ENCODE data around the gene SLC25A30. TPM values are rescaled to one million over a fixed set of nuclear protein-coding genes. Genes with fewer than 3 reads are reported as not detected.
"Not testable (repeated sequence)": the region's sequence is repeated elsewhere in the genome, so short reads cannot be mapped to it uniquely, and the experiment has no call there.

The SLC25A30 gene
- polyA plus RNA-seq, 4 donors, result 2.4 to 6.9 (median 4.5) TPM

- H3K4me3 ChIP-seq (ENCODE audit: low read depth in 1 of 3, low read length in 3 of 3), result no peak overlapping the region
- H3K27ac ChIP-seq (ENCODE audit: low read depth in 1 of 3, low read length in 2 of 3), result no peak overlapping the region
- WGBS, 3 donors, result 56 to 73% (median 61%) methylated on average over 4 of the region's 4 CpGs
- H3K36me3 ChIP-seq (ENCODE audit: control insufficient read depth in 3 of 3, insufficient read depth in 2 of 3, low read depth in 1 of 3, low read length in 3 of 3), result peaks cover 0 to 27% (median 0%) of the 10 kb centered on the region in 3 donors
- H3K4me1 ChIP-seq (ENCODE audit: control insufficient read depth in 3 of 3, insufficient read depth in 2 of 3, low read depth in 1 of 3, low read length in 2 of 3), result no peaks in the 10 kb centered on the region
- FAIRE-seq (no peak), DNase-seq (no peak)
- H3K27me3 ChIP-seq (ENCODE audit: control insufficient read depth in 3 of 3, insufficient read depth in 3 of 3, low read length in 3 of 3), result no peaks in the 10 kb centered on the region
- no peaks in the 10 kb centered on the region for H3K9me3 ChIP-seq (ENCODE audit: control insufficient read depth in 2 of 2, insufficient read depth in 1 of 2, low read depth in 1 of 2, low read length in 1 of 2)
Measured at GRCh38 chr13:45384474-45385174, 33.5 kb downstream of the SLC25A30 start.

GRCh38 chr13:45382739-45383138 is 35.4 kb downstream of the SLC25A30 start:
- 45 to 83% (median 61%) methylated on average over 4 to 8 of the region's 8 CpGs for WGBS, 3 donors
- not testable (repeated sequence) for H3K27ac ChIP-seq (ENCODE audit: low read depth in 1 of 3, low read length in 2 of 3); FAIRE-seq; H3K4me3 ChIP-seq (ENCODE audit: low read depth in 1 of 3, low read length in 3 of 3); H3K4me1 ChIP-seq (ENCODE audit: control insufficient read depth in 3 of 3, insufficient read depth in 2 of 3, low read depth in 1 of 3, low read length in 2 of 3); DNase-seq; H3K9me3 ChIP-seq (ENCODE audit: control insufficient read depth in 2 of 2, insufficient read depth in 1 of 2, low read depth in 1 of 2, low read length in 1 of 2); H3K27me3 ChIP-seq (ENCODE audit: control insufficient read depth in 3 of 3, insufficient read depth in 3 of 3, low read length in 3 of 3)
- peaks cover 0 to 22% (median 0%) of the 10 kb centered on the region in 3 donors for H3K36me3 ChIP-seq (ENCODE audit: control insufficient read depth in 3 of 3, insufficient read depth in 2 of 3, low read depth in 1 of 3, low read length in 3 of 3)

GRCh38 chr13:45381196-45381595 is 37.0 kb downstream of the SLC25A30 start:
- Histone ChIP-seq H3K4me3 (ENCODE audit: low read depth in 1 of 3, low read length in 3 of 3) (no peak overlapping the region), H3K36me3 (ENCODE audit: control insufficient read depth in 3 of 3, insufficient read depth in 2 of 3, low read depth in 1 of 3, low read length in 3 of 3) (peaks cover 0 to 21% (median 0%) of the 10 kb centered on the region in 3 donors), H3K4me1 (ENCODE audit: control insufficient read depth in 3 of 3, insufficient read depth in 2 of 3, low read depth in 1 of 3, low read length in 2 of 3) (no peaks in the 10 kb centered on the region), H3K9me3 (ENCODE audit: control insufficient read depth in 2 of 2, insufficient read depth in 1 of 2, low read depth in 1 of 2, low read length in 1 of 2) (no peaks in the 10 kb centered on the region), H3K27me3 (ENCODE audit: control insufficient read depth in 3 of 3, insufficient read depth in 3 of 3, low read length in 3 of 3) (no peaks in the 10 kb centered on the region), H3K27ac (ENCODE audit: low read depth in 1 of 3, low read length in 2 of 3) (no peak overlapping the region)
- DNase-seq (no peak), FAIRE-seq (no peak)
- WGBS, 3 donors, result 59 to 86% methylated on average over 6 to 12 of the region's 12 CpGs; no CpG with 5 or more reads in 1 of the 3 donors

GRCh38 chr13:45380708-45381107 is 37.5 kb downstream of the SLC25A30 start:
- peaks cover 0 to 21% (median 0%) of the 10 kb centered on the region in 3 donors for H3K36me3 ChIP-seq (ENCODE audit: control insufficient read depth in 3 of 3, insufficient read depth in 2 of 3, low read depth in 1 of 3, low read length in 3 of 3)
- not testable (repeated sequence) for H3K9me3 ChIP-seq (ENCODE audit: control insufficient read depth in 2 of 2, insufficient read depth in 1 of 2, low read depth in 1 of 2, low read length in 1 of 2); H3K27me3 ChIP-seq (ENCODE audit: control insufficient read depth in 3 of 3, insufficient read depth in 3 of 3, low read length in 3 of 3); DNase-seq; H3K4me3 ChIP-seq (ENCODE audit: low read depth in 1 of 3, low read length in 3 of 3); H3K4me1 ChIP-seq (ENCODE audit: control insufficient read depth in 3 of 3, insufficient read depth in 2 of 3, low read depth in 1 of 3, low read length in 2 of 3); H3K27ac ChIP-seq (ENCODE audit: low read depth in 1 of 3, low read length in 2 of 3); FAIRE-seq
- 51 to 78% (median 60%) methylated on average over 5 to 6 of the region's 8 CpGs for WGBS, 3 donors

GRCh38 chr13:45379516-45379915 is 38.7 kb downstream of the SLC25A30 start:
- FAIRE-seq; H3K27ac ChIP-seq (ENCODE audit: low read depth in 1 of 3, low read length in 2 of 3); H3K4me1 ChIP-seq (ENCODE audit: control insufficient read depth in 3 of 3, insufficient read depth in 2 of 3, low read depth in 1 of 3, low read length in 2 of 3); H3K9me3 ChIP-seq (ENCODE audit: control insufficient read depth in 2 of 2, insufficient read depth in 1 of 2, low read depth in 1 of 2, low read length in 1 of 2); DNase-seq; H3K4me3 ChIP-seq (ENCODE audit: low read depth in 1 of 3, low read length in 3 of 3); H3K27me3 ChIP-seq (ENCODE audit: control insufficient read depth in 3 of 3, insufficient read depth in 3 of 3, low read length in 3 of 3): not testable (repeated sequence)
- 89 to 93% (median 93%) methylated on average over 7 to 8 of the region's 10 CpGs for WGBS, 3 donors
- H3K36me3 ChIP-seq (ENCODE audit: control insufficient read depth in 3 of 3, insufficient read depth in 2 of 3, low read depth in 1 of 3, low read length in 3 of 3), result peaks cover 0 to 29% (median 0%) of the 10 kb centered on the region in 3 donors

GRCh38 chr13:45378786-45379185 is 39.4 kb downstream of the SLC25A30 start:
- WGBS, 3 donors, result 89 to 94% (median 90%) methylated on average over 8 of the region's 8 CpGs
- DNase-seq; H3K27ac ChIP-seq (ENCODE audit: low read depth in 1 of 3, low read length in 2 of 3); FAIRE-seq; H3K4me3 ChIP-seq (ENCODE audit: low read depth in 1 of 3, low read length in 3 of 3); H3K9me3 ChIP-seq (ENCODE audit: control insufficient read depth in 2 of 2, insufficient read depth in 1 of 2, low read depth in 1 of 2, low read length in 1 of 2); H3K4me1 ChIP-seq (ENCODE audit: control insufficient read depth in 3 of 3, insufficient read depth in 2 of 3, low read depth in 1 of 3, low read length in 2 of 3); H3K27me3 ChIP-seq (ENCODE audit: control insufficient read depth in 3 of 3, insufficient read depth in 3 of 3, low read length in 3 of 3): not testable (repeated sequence)
- H3K36me3 ChIP-seq (ENCODE audit: control insufficient read depth in 3 of 3, insufficient read depth in 2 of 3, low read depth in 1 of 3, low read length in 3 of 3), result peaks cover 0 to 31% (median 0%) of the 10 kb centered on the region in 3 donors

GRCh38 chr13:45377314-45377713 is 40.9 kb downstream of the SLC25A30 start:
- FAIRE-seq; DNase-seq; H3K27me3 ChIP-seq (ENCODE audit: control insufficient read depth in 3 of 3, insufficient read depth in 3 of 3, low read length in 3 of 3); H3K4me3 ChIP-seq (ENCODE audit: low read depth in 1 of 3, low read length in 3 of 3); H3K27ac ChIP-seq (ENCODE audit: low read depth in 1 of 3, low read length in 2 of 3); H3K4me1 ChIP-seq (ENCODE audit: control insufficient read depth in 3 of 3, insufficient read depth in 2 of 3, low read depth in 1 of 3, low read length in 2 of 3); H3K9me3 ChIP-seq (ENCODE audit: control insufficient read depth in 2 of 2, insufficient read depth in 1 of 2, low read depth in 1 of 2, low read length in 1 of 2): not testable (repeated sequence)
- 82 to 97% (median 92%) methylated on average over 4 to 12 of the region's 12 CpGs for WGBS, 3 donors
- H3K36me3 ChIP-seq (ENCODE audit: control insufficient read depth in 3 of 3, insufficient read depth in 2 of 3, low read depth in 1 of 3, low read length in 3 of 3), result peaks cover 0 to 33% (median 0%) of the 10 kb centered on the region in 3 donors

GRCh38 chr13:45376651-45377050 is 41.5 kb downstream of the SLC25A30 start:
- WGBS, 3 donors, result 91% methylated on average over 8 of the region's 8 CpGs
- not testable (repeated sequence) for DNase-seq; H3K4me3 ChIP-seq (ENCODE audit: low read depth in 1 of 3, low read length in 3 of 3); H3K9me3 ChIP-seq (ENCODE audit: control insufficient read depth in 2 of 2, insufficient read depth in 1 of 2, low read depth in 1 of 2, low read length in 1 of 2); H3K27ac ChIP-seq (ENCODE audit: low read depth in 1 of 3, low read length in 2 of 3); FAIRE-seq; H3K4me1 ChIP-seq (ENCODE audit: control insufficient read depth in 3 of 3, insufficient read depth in 2 of 3, low read depth in 1 of 3, low read length in 2 of 3); H3K27me3 ChIP-seq (ENCODE audit: control insufficient read depth in 3 of 3, insufficient read depth in 3 of 3, low read length in 3 of 3)
- peaks cover 0 to 37% (median 0%) of the 10 kb centered on the region in 3 donors for H3K36me3 ChIP-seq (ENCODE audit: control insufficient read depth in 3 of 3, insufficient read depth in 2 of 3, low read depth in 1 of 3, low read length in 3 of 3)
